Nephron (organoid): ENCODE measurements around the gene NINJ2.
A peak's percentile ranks its signal among the peaks of the same experiment; 100 is the strongest.

Experiments
- H3K27ac Mint-ChIP-seq, 3 experiments: 2 replicates each; pipeline ENCODE4 v1.8.0; 2020; ENCODE audit warnings: mixed read lengths in 3 of 3, mild to moderate bottlenecking in 2 of 3, moderate library complexity in 1 of 3
- H3K27me3 Mint-ChIP-seq: 2 replicates; pipeline ENCODE4 v1.8.0; 2021; ENCODE audit warnings: low read depth, mild to moderate bottlenecking, moderate library complexity, mixed read lengths
- H3K36me3 Mint-ChIP-seq: 2 replicates; pipeline ENCODE4 v1.8.0; 2020; ENCODE audit warnings: low read depth, mixed read lengths
- H3K4me1 Mint-ChIP-seq: 2 replicates; pipeline ENCODE4 v1.8.0; 2020; ENCODE audit warnings: mixed read lengths
- H3K4me3 Mint-ChIP-seq, 3 experiments: 2 replicates each; pipeline ENCODE4 v1.8.0; 2020; ENCODE audit warnings: mild to moderate bottlenecking in 3 of 3, mixed read lengths in 3 of 3, moderate library complexity in 2 of 3
- H3K9me3 Mint-ChIP-seq: 2 replicates; pipeline ENCODE4 v1.8.0; 2020; ENCODE audit warnings: mixed read lengths
- TF ChIP-seq, protein P1 (sequence below), 3 experiments: fragments of 200-600 bp; sonication (generic); IDR thresholded peaks; one replicate each; pipeline ENCODE4 v1.5.0; 2021; ENCODE audit warnings: antibody characterized with exemption in 3 of 3; ENCODE audit not compliant: unreplicated experiment in 3 of 3

Gene NINJ2

GRCh38 chr12:573232-573631 lies 90.0 kb downstream of the NINJ2 start:
- TF ChIP-seq, protein P1, sequence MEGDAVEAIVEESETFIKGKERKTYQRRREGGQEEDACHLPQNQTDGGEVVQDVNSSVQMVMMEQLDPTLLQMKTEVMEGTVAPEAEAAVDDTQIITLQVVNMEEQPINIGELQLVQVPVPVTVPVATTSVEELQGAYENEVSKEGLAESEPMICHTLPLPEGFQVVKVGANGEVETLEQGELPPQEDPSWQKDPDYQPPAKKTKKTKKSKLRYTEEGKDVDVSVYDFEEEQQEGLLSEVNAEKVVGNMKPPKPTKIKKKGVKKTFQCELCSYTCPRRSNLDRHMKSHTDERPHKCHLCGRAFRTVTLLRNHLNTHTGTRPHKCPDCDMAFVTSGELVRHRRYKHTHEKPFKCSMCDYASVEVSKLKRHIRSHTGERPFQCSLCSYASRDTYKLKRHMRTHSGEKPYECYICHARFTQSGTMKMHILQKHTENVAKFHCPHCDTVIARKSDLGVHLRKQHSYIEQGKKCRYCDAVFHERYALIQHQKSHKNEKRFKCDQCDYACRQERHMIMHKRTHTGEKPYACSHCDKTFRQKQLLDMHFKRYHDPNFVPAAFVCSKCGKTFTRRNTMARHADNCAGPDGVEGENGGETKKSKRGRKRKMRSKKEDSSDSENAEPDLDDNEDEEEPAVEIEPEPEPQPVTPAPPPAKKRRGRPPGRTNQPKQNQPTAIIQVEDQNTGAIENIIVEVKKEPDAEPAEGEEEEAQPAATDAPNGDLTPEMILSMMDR (IDR thresholded peaks at IDR 0.05; ENCODE audit: unreplicated experiment in 3 of 3), result no peak
- no peaks in the 10 kb centered on the region for H3K9me3 Mint-ChIP-seq
- H3K4me1 Mint-ChIP-seq, result peaks cover 46% of the 10 kb centered on the region
- peak overlapping the region in 1 of 3 experiments; percentile 26 for H3K4me3 Mint-ChIP-seq
- no peaks in the 10 kb centered on the region for H3K36me3 Mint-ChIP-seq
- no peaks in the 10 kb centered on the region for H3K27me3 Mint-ChIP-seq
- peak overlapping the region in 1 of 3 experiments; percentile 83 for H3K27ac Mint-ChIP-seq

- Mint-ChIP-seq H3K36me3 (no peaks in the 10 kb centered on the region), H3K9me3 (no peaks in the 10 kb centered on the region), H3K27ac (no peak overlapping the region), H3K4me1 (peaks cover 42% of the 10 kb centered on the region), H3K27me3 (no peaks in the 10 kb centered on the region), H3K4me3 (no peak overlapping the region)
- TF ChIP-seq, protein P1 (IDR thresholded peaks at IDR 0.05; ENCODE audit: unreplicated experiment in 3 of 3), result no peak
These were observed 90.7 kb downstream of the NINJ2 start for GRCh38 chr12:572532-572899.

GRCh38 chr12:571795-572531 lies 91.3 kb downstream of the NINJ2 start:
- TF ChIP-seq, protein P1 (IDR thresholded peaks at IDR 0.05; ENCODE audit: unreplicated experiment in 3 of 3), result no peak
- Mint-ChIP-seq H3K4me1 (peaks cover 41% of the 10 kb centered on the region), H3K27ac (peak overlapping the region in 2 of 3 experiments; percentile 77 to 86), H3K36me3 (no peaks in the 10 kb centered on the region), H3K9me3 (no peaks in the 10 kb centered on the region), H3K4me3 (peak overlapping the region; percentile 81 to 86 (median 85)), H3K27me3 (no peaks in the 10 kb centered on the region)

- H3K9me3 Mint-ChIP-seq, result no peaks in the 10 kb centered on the region
- TF ChIP-seq, protein P1 (IDR thresholded peaks at IDR 0.05; ENCODE audit: unreplicated experiment in 3 of 3), result no peak
- peak overlapping the region in 2 of 3 experiments; percentile 77 to 86 for H3K27ac Mint-ChIP-seq
- H3K4me3 Mint-ChIP-seq, result peak overlapping the region; percentile 81 to 86 (median 85)
- H3K36me3 Mint-ChIP-seq, result no peaks in the 10 kb centered on the region
- H3K4me1 Mint-ChIP-seq, result peaks cover 33% of the 10 kb centered on the region
- H3K27me3 Mint-ChIP-seq, result no peaks in the 10 kb centered on the region
These were observed 92.1 kb downstream of the NINJ2 start for GRCh38 chr12:570921-571794.

DNA sequence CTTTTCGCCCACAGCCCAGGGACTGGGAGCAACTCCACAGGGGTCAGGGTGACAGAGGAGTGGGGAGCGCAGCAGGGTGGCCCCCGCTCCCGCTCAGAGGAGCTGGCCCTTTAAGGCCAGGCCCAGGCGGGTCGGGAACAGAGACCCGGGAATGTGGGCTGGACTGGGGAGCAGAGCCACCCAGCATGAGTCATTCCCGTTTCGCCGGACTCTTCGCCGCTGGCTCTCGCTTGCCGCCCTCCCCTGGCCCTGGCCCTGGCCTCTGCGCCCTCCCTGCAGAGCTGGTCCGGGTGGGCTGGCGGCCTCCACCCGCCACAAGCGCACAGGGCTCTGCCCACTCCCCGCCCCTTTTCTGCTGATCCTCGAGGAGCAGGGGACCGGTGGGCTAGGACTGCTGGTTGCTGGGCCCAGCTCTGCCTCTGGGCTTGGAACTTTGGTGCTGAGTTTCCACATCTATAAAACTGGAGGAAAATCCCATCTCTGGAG lies 92.8 kb downstream of the NINJ2 start:
- Mint-ChIP-seq H3K27me3 (no peaks in the 10 kb centered on the region), H3K36me3 (no peaks in the 10 kb centered on the region), H3K4me1 (peaks cover 27% of the 10 kb centered on the region), H3K9me3 (no peaks in the 10 kb centered on the region), H3K27ac (peak overlapping the region in 1 of 3 experiments; percentile 77), H3K4me3 (peak overlapping the region; percentile 85 to 86 (median 86))
- TF ChIP-seq, protein P1 (IDR thresholded peaks at IDR 0.05; ENCODE audit: unreplicated experiment in 3 of 3), result no peak
